CD4-positive, alpha-beta T cell (primary cell): ENCODE data around the gene KRTAP4-2. TPM values are rescaled to one million over a fixed set of nuclear protein-coding genes. Genes with fewer than 3 reads are reported as not detected.

Source experiments
- ATAC-seq: fragments of 200-7000 bp; cut with Tn5 transposase; one replicate; pipeline ENCODE4 v1.10.0; 2022; ENCODE audit warnings: mild to moderate bottlenecking; ENCODE audit not compliant: poor library complexity
- CTCF ChIA-PET: fragments of 350-600 bp; sonication (Branson Sonifier 250); formaldehyde crosslinking; loops from one replicate; lab custom pipeline; 2021; ENCODE audit warnings: antibody characterized with exemption, inconsistent platforms; lab: Charles Lee
- POLR2A ChIA-PET: fragments of 350-600 bp; sonication (Branson Sonifier 250); formaldehyde crosslinking; loops from one replicate; lab custom pipeline; 2021; ENCODE audit warnings: antibody characterized with exemption, inconsistent platforms; lab: Charles Lee
- DNase-seq, 14 experiments: peaks; one replicate each; pipeline ENCODE4 v3.0.0-alpha.2; 2013 to 2020; ENCODE audit warnings: mixed read lengths in 2 of 14
- H3K27ac ChIP-seq, 2 donors: one replicate each; pipeline versions ENCODE4 v1.5.1 to v1.7.0; 2013; ENCODE audit warnings: low read length in 2 of 2, low read depth in 1 of 2, mild to moderate bottlenecking in 1 of 2
- H3K27me3 ChIP-seq, 2 experiments: 1 replicate in 1 of 2; 2 replicates in 1 of 2; pipeline versions ENCODE4 v1.6.1 to v1.7.0; 2013; ENCODE audit warnings: low read length in 2 of 2, control low read depth in 1 of 2, mild to moderate bottlenecking in 1 of 2, moderate library complexity in 1 of 2; ENCODE audit not compliant: insufficient read depth in 2 of 2, control insufficient read depth in 1 of 2
- H3K36me3 ChIP-seq: one replicate; pipeline ENCODE4 v1.6.1; 2013; ENCODE audit warnings: low read length, control low read depth; ENCODE audit not compliant: insufficient read depth
- H3K4me1 ChIP-seq: one replicate; pipeline ENCODE4 v1.6.1; 2013; ENCODE audit warnings: low read length, control low read depth; ENCODE audit not compliant: insufficient read depth
- H3K4me3 ChIP-seq: one replicate; pipeline ENCODE4 v1.5.1; 2013; ENCODE audit warnings: mild to moderate bottlenecking, low read length, moderate library complexity
- H3K9me3 ChIP-seq, 2 experiments: 1 replicate in 1 of 2; 2 replicates in 1 of 2; pipeline versions ENCODE4 v1.6.1 to v1.7.0; 2013; ENCODE audit warnings: low read length in 2 of 2, mild to moderate bottlenecking in 2 of 2, control low read depth in 1 of 2, moderate library complexity in 1 of 2; ENCODE audit not compliant: control insufficient read depth in 1 of 2, insufficient read depth in 1 of 2
- H3K27ac Mint-ChIP-seq: one replicate; pipeline ENCODE4 v1.8.0; 2020; ENCODE audit warnings: mixed read lengths
- H3K27me3 Mint-ChIP-seq: one replicate; pipeline ENCODE4 v1.8.0; 2021; ENCODE audit warnings: mixed read lengths
- H3K36me3 Mint-ChIP-seq: one replicate; pipeline ENCODE4 v1.8.0; 2021; ENCODE audit warnings: low read depth, mixed read lengths
- H3K4me1 Mint-ChIP-seq: one replicate; pipeline ENCODE4 v1.8.0; 2021; ENCODE audit warnings: low read depth, mixed read lengths
- H3K4me3 Mint-ChIP-seq: one replicate; pipeline ENCODE4 v1.8.0; 2020; ENCODE audit warnings: mild to moderate bottlenecking, mixed read lengths
- H3K9me3 Mint-ChIP-seq: one replicate; pipeline ENCODE4 v1.8.0; 2020; ENCODE audit warnings: mixed read lengths
- CTCF ChIP-seq: fragments of 200-600 bp; IDR thresholded peaks from one replicate; pipeline ENCODE4 v1.8.0; 2022; ENCODE audit warnings: antibody characterized with exemption, mild to moderate bottlenecking
- intact Hi-C, 2 experiments: fragments of 100-400 bp; cut with DNase I in 1 of 2; cut with micrococcal nuclease in 1 of 2; formaldehyde crosslinking; loops; one replicate each; pipeline versions ENCODE4 v1.15.1 to v1.9.0; 2023 to 2025; cut with DNase I, micrococcal nuclease
- total RNA-seq, 174 experiments: library from RNA in 2 of 174; stranded (reverse) in 2 of 174; gene quantifications; one replicate each; pipeline ENCODE4 v1.2.3 and lab custom pipeline; 2021 to 2026

Gene KRTAP4-2
- total RNA-seq, 2 experiments from 2014 or later, result not detected

GRCh38 chr17:41211845-41212466, 33.9 kb upstream of the KRTAP4-2 start:
- DNase-seq (no peak), ATAC-seq (no peak)
- no peak overlapping the region for H3K4me3 Mint-ChIP-seq
- H3K36me3 Mint-ChIP-seq, result no peaks in the 10 kb centered on the region
- no peak overlapping the region for H3K4me3 ChIP-seq
- H3K9me3 Mint-ChIP-seq, result no peaks in the 10 kb centered on the region
- intact Hi-C loops, result no loop called here
- H3K4me1 ChIP-seq, result no peaks in the 10 kb centered on the region
- POLR2A ChIA-PET, result no interaction called here
- H3K27ac Mint-ChIP-seq, result no peak overlapping the region
- CTCF ChIA-PET, result no interaction called here
- H3K27ac ChIP-seq, result no peak overlapping the region
- no peaks in the 10 kb centered on the region for H3K27me3 ChIP-seq
- peaks cover 31% of the 10 kb centered on the region for H3K27me3 Mint-ChIP-seq
- peaks cover 13% of the 10 kb centered on the region for H3K4me1 Mint-ChIP-seq
- no peaks in the 10 kb centered on the region for H3K36me3 ChIP-seq
- peaks cover 0 to 7% of the 10 kb centered on the region in 2 experiments for H3K9me3 ChIP-seq
- TF ChIP-seq CTCF, result no peak

- intact Hi-C loops, result no loop called here
- ChIA-PET POLR2A (no interaction called here), CTCF (interaction anchor here (0.7 kb wide), 1 partner anchor 145 kb away, joined by 3 read pairs; no protein-coding TSS in a partner anchor)
- no peak for TF ChIP-seq CTCF
- Histone ChIP-seq H3K4me1 (no peaks in the 10 kb centered on the region), H3K36me3 (no peaks in the 10 kb centered on the region), H3K27me3 (no peaks in the 10 kb centered on the region), H3K4me3 (no peak overlapping the region), H3K9me3 (no peaks in the 10 kb centered on the region), H3K27ac (no peak overlapping the region)
- H3K27me3 Mint-ChIP-seq, result no peaks in the 10 kb centered on the region
- no peaks in the 10 kb centered on the region for H3K4me1 Mint-ChIP-seq
- H3K9me3 Mint-ChIP-seq, result peaks cover 4% of the 10 kb centered on the region
- H3K27ac Mint-ChIP-seq, result no peak overlapping the region
- H3K4me3 Mint-ChIP-seq, result no peak overlapping the region
- ATAC-seq (no peak), DNase-seq (no peak)
- H3K36me3 Mint-ChIP-seq, result no peaks in the 10 kb centered on the region
These were observed 21.5 kb upstream of the KRTAP4-2 start for GRCh38 chr17:41199421-41200078.

- Mint-ChIP-seq H3K9me3 (peaks cover 4% of the 10 kb centered on the region), H3K27me3 (no peaks in the 10 kb centered on the region), H3K4me3 (no peak overlapping the region), H3K27ac (no peak overlapping the region), H3K36me3 (no peaks in the 10 kb centered on the region), H3K4me1 (no peaks in the 10 kb centered on the region)
- no peaks in the 10 kb centered on the region for H3K27me3 ChIP-seq
- DNase-seq, result no peak
- intact Hi-C loops, result no loop called here
- no peak for TF ChIP-seq CTCF
- no peak for ATAC-seq
- H3K27ac ChIP-seq, result no peak overlapping the region
- H3K36me3 ChIP-seq, result no peaks in the 10 kb centered on the region
- no peak overlapping the region for H3K4me3 ChIP-seq
- H3K9me3 ChIP-seq, result no peaks in the 10 kb centered on the region
- no peaks in the 10 kb centered on the region for H3K4me1 ChIP-seq
- POLR2A ChIA-PET, result interaction anchor here (0.7 kb wide), 1 partner anchor 126 kb away, joined by 4 read pairs; no protein-coding TSS in a partner anchor
- CTCF ChIA-PET, result interaction anchor here (0.7 kb wide), 1 partner anchor 203 kb away, joined by 3 read pairs; no protein-coding TSS in a partner anchor
These were observed 18.0 kb upstream of the KRTAP4-2 start for GRCh38 chr17:41196068-41196467.
